ENCODE measurements around the gene ATXN1.
"Not testable (repeated sequence)": the region's sequence is repeated elsewhere in the genome, so short reads cannot be mapped to it uniquely, and the experiment has no call there.

The ATXN1 gene

DNA sequence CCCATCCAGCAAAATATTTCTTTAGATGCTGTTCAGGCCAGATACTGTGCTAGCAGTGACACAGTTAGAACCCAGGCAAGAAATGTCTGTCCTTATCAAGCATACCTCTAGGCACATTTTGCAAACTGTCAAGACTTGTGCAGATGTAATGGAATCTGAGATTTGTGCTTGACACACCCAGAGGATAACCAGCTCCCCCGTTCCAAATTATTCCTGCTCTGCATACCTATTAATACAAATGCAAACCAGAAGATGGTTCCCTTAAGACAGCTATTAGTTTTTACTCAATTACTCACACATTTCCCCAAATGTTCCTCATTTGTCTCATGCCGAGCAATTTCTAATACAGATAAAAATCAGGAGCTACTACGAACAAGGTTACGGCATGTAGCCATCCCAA, 40.4 kb downstream of the ATXN1 start:
- no peak for DNase-seq (ENCODE audit: low read depth, low spot score)

DNA sequence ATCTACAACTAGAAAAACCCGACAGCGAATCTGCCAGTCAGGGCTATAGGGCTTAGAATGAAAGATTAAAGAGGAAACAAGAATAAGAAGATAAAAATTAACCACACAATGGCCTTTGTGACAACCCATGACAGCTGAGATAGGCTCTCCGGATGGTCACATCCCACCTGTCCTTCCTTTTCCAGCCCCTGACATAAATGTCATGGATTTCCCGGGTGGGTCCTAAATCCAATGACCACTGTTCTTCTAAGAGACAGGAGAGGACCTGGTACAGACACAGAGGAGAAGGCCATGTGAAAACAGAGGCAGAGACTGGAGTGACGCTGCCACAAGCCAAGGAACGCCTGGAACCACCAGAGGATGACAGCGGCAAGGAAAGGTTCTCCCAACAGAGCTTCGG, 41.8 kb downstream of the ATXN1 start:
- DNase-seq (ENCODE audit: low read depth, low spot score) = no peak

DNA sequence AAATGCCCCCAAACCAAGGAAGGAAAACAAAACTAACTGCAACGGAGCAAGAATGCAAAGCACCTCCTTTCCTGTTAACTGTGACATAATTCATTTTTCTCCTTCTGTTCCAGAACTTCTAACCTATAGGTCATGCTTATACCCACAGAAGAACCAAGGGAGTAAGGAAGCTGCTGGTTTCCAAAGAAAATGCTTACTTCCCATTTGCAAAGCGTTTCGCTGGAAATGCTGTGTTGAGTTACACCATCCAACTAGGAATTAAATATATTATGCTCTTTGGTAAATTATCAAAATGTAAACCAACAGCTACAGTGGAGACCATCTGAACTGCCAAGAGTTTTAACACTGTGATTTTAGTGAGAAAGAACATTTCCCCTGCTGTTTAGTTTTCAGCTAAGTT, 42.9 kb downstream of the ATXN1 start:
- no peak for DNase-seq (ENCODE audit: low read depth, low spot score)

GRCh38 chr6:16717275-16717942, 43.9 kb downstream of the ATXN1 start:
- no peak for DNase-seq (ENCODE audit: low read depth, low spot score)

GRCh38 chr6:16716321-16716858, 44.9 kb downstream of the ATXN1 start:
- DNase-seq (ENCODE audit: low read depth, low spot score) = no peak

- no peak for DNase-seq (ENCODE audit: low read depth, low spot score)
Observed at GRCh38 chr6:16713597-16713996, 47.7 kb downstream of the ATXN1 start.

DNA sequence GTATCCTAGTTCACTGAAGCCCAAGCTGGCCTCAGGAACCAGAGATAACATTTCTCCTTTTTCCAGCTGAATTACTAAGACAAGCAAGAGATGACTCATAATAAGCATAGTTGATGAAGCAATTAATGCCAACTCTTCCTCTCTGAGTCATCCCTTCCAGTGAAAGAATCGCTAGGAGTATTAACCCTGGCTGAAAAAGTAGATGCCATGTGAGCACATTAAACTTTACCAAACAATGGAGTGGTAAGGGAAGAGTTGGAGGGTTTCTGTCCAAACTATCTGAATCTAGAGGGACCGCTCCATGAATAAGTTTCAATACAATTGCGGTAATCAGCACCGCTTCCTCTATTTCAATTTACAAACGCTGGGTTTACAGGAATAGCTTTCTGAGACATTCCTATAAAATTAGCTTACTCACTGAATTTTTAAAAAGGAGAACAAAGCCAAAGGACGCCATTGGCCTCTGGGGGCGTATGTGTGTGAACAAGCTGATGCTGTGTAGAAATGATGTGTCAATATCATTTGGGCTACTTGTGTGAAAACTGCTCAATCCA, 48.3 kb downstream of the ATXN1 start:
- no peak for DNase-seq (ENCODE audit: low read depth, low spot score)

DNA sequence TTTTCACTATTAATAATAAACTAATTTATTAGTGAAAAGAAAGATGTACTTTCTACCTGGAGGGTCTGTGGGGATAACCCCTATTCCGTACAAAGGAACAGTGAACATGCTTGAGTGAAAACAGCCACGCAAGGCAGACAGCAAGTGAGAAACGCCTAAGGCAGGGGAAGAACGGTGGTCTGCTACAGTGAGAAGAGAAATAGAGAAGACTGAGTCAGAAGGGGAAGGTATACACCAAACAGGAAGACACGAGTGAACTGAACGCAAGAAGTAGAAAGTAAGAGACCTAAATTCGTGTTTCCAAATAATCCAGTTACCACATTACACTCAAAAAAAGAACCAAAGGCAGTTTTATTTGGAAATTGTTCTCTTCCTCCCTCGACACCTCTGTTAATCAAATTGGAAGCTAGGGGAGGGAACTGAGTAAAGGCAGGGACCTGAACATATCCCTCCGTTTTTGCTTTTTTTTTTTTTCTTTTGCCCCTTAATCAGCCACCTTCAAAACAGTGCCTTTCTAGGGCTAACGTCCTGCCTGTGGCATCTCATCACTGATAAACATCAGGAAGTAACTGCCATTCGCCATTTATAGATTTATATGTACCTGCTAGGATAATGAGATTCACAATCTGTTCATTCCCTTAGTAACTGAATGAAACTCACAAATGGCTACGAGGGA, 48.9 kb downstream of the ATXN1 start:
- DNase-seq (ENCODE audit: low read depth, low spot score) = no peak

DNA sequence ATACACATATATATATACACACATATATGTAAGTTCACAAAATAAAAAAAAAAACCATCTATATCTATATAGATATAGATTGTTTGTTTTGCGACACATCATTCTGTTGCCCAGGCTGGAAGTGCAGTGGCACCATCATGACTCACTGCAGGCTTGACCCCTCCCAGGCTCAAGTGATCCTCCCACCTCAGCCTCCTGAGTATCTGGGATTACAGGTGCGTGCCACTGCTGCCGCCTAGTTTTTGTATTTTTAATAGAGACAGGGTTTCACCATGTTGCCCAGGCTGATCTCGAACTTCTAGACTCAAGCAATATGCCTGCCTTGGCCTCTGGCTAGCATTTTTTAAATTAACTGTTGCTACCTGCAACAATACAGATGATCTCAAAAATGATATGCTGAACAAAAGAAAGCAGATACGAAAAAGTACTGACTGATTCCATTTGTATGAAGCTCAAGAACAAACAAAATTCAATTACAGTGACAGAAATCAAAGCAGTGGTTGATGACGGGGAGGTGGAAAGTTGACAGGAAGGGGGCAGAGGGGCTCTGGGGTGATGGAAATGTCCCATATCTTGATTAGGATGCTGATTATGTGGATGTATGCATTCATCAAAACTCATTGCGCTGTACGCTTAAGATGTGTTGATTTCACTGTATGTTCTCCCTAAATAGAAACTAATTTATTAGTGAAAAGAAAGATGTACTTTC, 49.6 kb downstream of the ATXN1 start:
- no peak for DNase-seq (ENCODE audit: low read depth, low spot score)

DNA sequence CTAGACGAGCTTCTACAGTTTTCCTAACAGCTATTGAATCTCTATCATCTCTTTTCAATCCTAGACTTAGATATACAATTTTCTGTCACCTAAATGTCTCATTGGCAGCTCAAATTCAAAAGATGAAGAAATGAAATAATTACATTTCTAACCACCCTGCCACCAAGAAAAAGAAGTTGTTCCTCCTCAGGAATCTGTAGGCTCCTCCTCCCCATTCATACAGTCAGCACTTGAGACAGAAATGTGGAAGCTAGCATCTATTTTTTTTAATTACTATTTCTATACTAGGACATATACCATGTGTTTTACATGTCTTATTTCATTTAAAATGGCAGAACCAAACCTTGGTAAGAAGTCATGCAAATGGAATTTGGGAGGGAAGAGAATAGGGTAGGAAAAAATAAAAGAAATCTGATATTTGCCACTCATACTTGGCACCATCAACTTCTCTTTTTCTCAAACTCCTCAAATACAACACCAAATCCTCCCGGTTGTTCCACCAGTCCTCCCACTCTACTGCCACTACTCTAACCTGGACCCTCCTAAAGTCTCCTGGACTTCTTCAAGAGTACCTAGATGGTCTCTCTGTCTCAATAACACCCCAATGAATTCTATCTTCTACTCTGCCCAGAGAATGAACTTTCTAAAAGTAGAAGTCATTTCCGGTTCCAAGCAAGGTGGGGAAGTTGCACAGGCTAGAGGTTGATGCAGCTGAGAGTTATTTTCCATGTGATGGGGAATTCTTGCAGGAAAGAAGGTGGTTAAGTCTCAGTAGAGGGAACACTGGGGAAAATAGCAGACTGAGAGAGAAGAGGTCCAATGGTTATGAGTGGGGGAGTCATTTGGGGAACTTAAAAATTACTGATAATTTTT, 54.1 kb downstream of the ATXN1 start:
- no peak for DNase-seq (ENCODE audit: low read depth, low spot score)

DNA sequence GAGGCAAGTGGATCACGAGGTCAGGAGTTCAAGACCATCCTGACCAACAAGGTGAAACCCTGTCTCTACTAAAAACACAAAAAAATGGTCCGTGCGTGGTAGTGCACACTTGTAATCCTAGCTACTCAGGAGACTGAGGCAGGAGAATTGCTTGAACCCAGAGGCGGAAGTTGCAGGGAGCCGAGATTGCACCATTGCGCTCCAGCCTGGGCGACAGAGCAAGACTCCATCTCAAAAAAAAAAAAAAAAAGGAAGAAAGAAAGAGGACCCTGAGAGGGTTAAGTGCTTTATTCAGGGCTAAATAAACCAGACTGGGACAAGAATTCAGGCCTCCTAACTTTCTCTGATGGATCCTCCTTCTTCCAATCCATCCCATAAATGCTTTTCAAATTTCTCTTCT, 54.8 kb downstream of the ATXN1 start:
- not testable (repeated sequence) for DNase-seq (ENCODE audit: low read depth, low spot score)

- DNase-seq (ENCODE audit: low read depth, low spot score) = no peak
Observed at GRCh38 chr6:16706029-16706428, 55.2 kb downstream of the ATXN1 start.

- DNase-seq (ENCODE audit: low read depth, low spot score) = no peak
Observed at GRCh38 chr6:16705081-16705993, 55.9 kb downstream of the ATXN1 start.

DNA sequence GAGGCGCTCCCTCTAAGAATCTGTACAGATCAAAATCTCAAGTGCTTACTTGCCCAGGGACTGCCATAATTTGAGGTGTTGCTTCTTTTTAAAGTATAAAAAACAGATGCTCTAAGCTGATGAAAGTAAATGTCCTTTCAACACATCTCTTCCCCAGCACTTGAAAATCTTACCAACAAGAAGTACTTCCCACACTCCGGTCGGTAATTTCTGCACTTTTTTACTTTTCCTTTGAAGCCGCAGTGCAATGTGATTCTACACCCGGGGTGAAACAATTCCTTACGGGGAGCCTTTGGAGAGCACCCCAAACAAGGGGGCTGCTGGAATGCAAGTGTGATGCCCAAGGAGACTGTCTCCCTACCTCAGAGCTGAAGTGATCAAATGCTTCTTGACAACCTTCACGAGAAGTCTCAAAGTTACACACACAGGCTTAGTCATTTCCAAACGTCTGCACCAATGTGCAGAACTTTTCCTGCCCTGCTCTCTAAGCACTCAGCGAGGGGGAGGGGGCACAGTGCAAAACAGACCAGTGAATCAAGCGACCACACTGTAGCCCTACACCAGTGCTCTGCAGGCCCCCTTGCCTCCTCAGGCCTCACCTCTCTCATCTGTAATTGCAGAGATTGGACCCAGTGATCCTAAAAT, 56.7 kb downstream of the ATXN1 start:
- no peak for DNase-seq (ENCODE audit: low read depth, low spot score)

DNA sequence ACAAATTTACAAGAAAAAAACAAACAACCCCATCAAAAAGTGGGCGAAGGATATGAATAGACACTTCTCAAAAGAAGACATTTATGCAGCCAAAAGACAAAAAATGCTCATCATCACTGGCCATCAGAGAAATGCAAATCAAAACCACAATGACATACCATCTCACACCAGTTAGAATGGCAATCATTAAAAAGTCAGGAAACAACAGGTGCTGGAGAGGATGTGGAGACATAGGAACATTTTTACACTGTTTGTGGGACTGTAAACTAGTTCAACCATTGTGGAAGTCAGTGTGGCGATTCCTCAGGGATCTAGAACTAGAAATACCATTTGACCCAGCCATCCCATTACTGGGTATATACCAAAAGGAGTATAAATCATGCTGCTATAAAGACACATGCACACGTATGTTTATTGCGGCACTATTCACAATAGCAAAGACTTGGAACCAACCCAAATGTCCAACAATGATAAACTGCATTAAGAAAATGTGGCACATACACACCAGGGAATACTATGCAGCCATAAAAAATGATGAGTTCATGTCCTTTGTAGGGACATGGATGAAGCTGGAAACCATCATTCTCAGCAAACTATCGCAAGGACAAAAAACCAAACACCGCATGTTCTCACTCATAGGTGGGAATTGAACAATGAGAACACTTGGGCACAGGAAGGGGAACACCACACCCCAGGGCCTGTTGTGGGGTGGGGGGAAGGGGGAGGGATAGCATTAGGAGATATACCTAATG, 58.5 kb downstream of the ATXN1 start:
- DNase-seq (ENCODE audit: low read depth, low spot score) = not testable (repeated sequence)

DNA sequence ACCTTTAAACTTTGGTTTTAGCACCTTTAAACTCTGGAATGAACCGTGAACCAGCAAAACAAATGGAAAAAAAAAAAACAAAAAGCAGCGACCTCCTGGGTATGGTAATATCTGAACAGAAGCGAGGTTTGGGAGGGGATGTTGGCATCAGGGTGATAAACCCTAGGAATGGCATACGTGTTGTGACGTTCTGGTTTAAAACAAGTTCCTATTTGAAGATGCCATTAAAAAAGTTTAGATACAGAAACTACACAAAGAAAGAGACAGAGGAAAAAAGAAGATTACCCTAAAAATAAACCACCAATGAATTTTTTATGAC, 60.4 kb downstream of the ATXN1 start:
- DNase-seq (ENCODE audit: low read depth, low spot score) = no peak

DNA sequence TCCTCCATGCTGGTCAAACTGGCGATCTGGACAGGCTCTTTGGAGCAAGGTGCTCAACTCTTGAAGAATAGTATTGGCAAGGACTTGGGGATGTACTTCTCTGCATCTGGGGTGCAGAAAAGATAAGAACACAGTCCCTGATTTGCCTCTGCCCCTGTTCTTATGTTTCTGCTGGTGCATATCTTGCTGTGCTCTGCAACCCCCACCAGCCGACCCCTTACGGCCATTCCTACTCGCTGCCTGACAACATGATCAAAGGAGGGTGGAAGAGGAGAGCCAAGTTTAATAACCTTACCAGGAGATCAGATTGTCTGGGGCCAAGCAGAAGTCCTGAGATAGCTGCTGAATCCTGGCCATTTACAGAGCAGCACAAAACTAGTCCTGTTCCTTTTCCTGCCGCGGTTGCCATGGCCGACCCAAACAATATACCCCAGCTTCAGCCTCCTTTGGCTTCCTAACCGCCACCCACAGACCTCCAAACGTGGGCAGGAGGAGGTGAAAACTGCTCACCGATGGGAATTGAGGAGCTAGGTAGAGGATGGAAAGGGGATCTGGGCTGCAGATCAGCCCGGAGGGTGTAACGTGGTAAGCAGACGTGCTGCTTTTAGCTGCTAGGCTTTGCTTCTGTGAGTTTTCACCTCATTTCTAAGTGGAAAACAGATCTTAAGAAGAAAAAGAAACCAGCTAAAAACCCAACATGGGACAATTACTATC, 60.9 kb downstream of the ATXN1 start:
- no peak for DNase-seq (ENCODE audit: low read depth, low spot score)

- no peak for DNase-seq (ENCODE audit: low read depth, low spot score)
Observed at GRCh38 chr6:16698997-16699868, 62.0 kb downstream of the ATXN1 start.

Measured in smooth muscle cell of the brain vasculature (primary cell).